ENCODE data around the gene ZEB1.
"Not testable (repeated sequence)": the region's sequence is repeated elsewhere in the genome, so short reads cannot be mapped to it uniquely, and the experiment has no call there.

Gene ZEB1

GRCh38 chr10:31427334-31427733 is 108.3 kb downstream of the ZEB1 start:
- DNase-seq = not testable (repeated sequence)

GRCh38 chr10:31428499-31428898 is 109.5 kb downstream of the ZEB1 start:
- not testable (repeated sequence) for DNase-seq

- DNase-seq = no peak
Observed at GRCh38 chr10:31431021-31431420, 112.0 kb downstream of the ZEB1 start.

- no peak for DNase-seq
Observed at GRCh38 chr10:31437959-31438358, 118.9 kb downstream of the ZEB1 start.

- no peak for DNase-seq
Observed at GRCh38 chr10:31451766-31452165, 132.8 kb downstream of the ZEB1 start.

GRCh38 chr10:31456468-31456867 is 137.5 kb downstream of the ZEB1 start:
- no peak for DNase-seq

- DNase-seq = no peak
Observed at GRCh38 chr10:31457858-31458257, 138.8 kb downstream of the ZEB1 start.

GRCh38 chr10:31458974-31459373 is 140.0 kb downstream of the ZEB1 start:
- DNase-seq = no peak

- DNase-seq = no peak
Observed at GRCh38 chr10:31460242-31460641, 141.2 kb downstream of the ZEB1 start.

- DNase-seq = no peak
Observed at GRCh38 chr10:31464552-31464951, 145.5 kb downstream of the ZEB1 start.

- no peak for DNase-seq
Observed at GRCh38 chr10:31466313-31466712, 147.3 kb downstream of the ZEB1 start.

- DNase-seq = no peak
Observed at GRCh38 chr10:31467791-31468535, 148.9 kb downstream of the ZEB1 start.

- DNase-seq = no peak
Observed at GRCh38 chr10:31468536-31468859, 149.5 kb downstream of the ZEB1 start.

- no peak for DNase-seq
Observed at GRCh38 chr10:31475519-31475918, 156.5 kb downstream of the ZEB1 start.

GRCh38 chr10:31476088-31476487 is 157.1 kb downstream of the ZEB1 start:
- DNase-seq = no peak

GRCh38 chr10:31477584-31477983 is 158.6 kb downstream of the ZEB1 start:
- no peak for DNase-seq

- no peak for DNase-seq
Observed at GRCh38 chr10:31479752-31480151, 160.7 kb downstream of the ZEB1 start.

- no peak for DNase-seq
Observed at GRCh38 chr10:31483546-31483945, 164.5 kb downstream of the ZEB1 start.

- DNase-seq = no peak
Observed at GRCh38 chr10:31484431-31485135, 165.6 kb downstream of the ZEB1 start.

GRCh38 chr10:31490858-31491504 is 172.0 kb downstream of the ZEB1 start:
- peak; percentile 5 for DNase-seq

- DNase-seq = no peak
Observed at GRCh38 chr10:31507427-31507826, 188.4 kb downstream of the ZEB1 start.

GRCh38 chr10:31508234-31508633 is 189.2 kb downstream of the ZEB1 start:
- no peak for DNase-seq

GRCh38 chr10:31508882-31509281 is 189.9 kb downstream of the ZEB1 start:
- DNase-seq = no peak

GRCh38 chr10:31509989-31510388 is 191.0 kb downstream of the ZEB1 start:
- no peak for DNase-seq
